GM12878 (cell line): Measurements from ENCODE around the gene CCL3. TPM values are rescaled to one million over a fixed set of nuclear protein-coding genes. Genes with fewer than 3 reads are reported as not detected.

Experiments
- ATAC-seq: fragments of 200-7000 bp; cut with Tn5 transposase; 3 replicates; pipeline ENCODE4 v1.9.1; 2020; ENCODE audit warnings: mild to moderate bottlenecking, moderate library complexity
- BruUV-seq: library from RNA; stranded (reverse); fragments of 400-500 nt; replicated peaks from 2 replicates; lab custom pipeline; 2021; lab: Mats Ljungman, UMichigan
- CTCF ChIA-PET: fragments of 300-600 bp; sonication (Branson Sonifier 250); formaldehyde crosslinking; extraction: SDS; loops from one replicate; lab custom pipeline; 2021; ENCODE audit warnings: inconsistent platforms; lab: Yijun Ruan, JAX
- POLR2A ChIA-PET: fragments of 350-600 bp; formaldehyde crosslinking; extraction: SDS; loops from one replicate; lab custom pipeline; 2021; ENCODE audit warnings: inconsistent platforms; lab: Charles Lee
- RAD21 ChIA-PET: fragments of 300-600 bp; sonication (Branson Sonifier 250); formaldehyde crosslinking; loops from one replicate; lab custom pipeline; 2023; ENCODE audit warnings: antibody characterized with exemption; ENCODE audit not compliant: unreplicated experiment; lab: Charles Lee
- SMC1A ChIA-PET: fragments of 300-600 bp; sonication (Branson Sonifier 250); formaldehyde crosslinking; loops from one replicate; lab custom pipeline; 2023; ENCODE audit not compliant: unreplicated experiment, uncharacterized antibody; lab: Charles Lee
- DNase-seq: peaks from one replicate; pipeline ENCODE4 v3.0.0-alpha.2; 2011; ENCODE audit warnings: low read depth, low spot score
- FAIRE-seq: peaks from 3 replicates; lab custom pipeline; 2011; peaks lifted over from hg19 to GRCh38; lab: Jason Lieb, UNC
- H2AFZ ChIP-seq: 2 replicates; pipeline ENCODE4 v1.6.0; 2011; ENCODE audit warnings: low read depth, low read length, control low read depth; ENCODE audit not compliant: control insufficient read depth
- H3K27ac ChIP-seq: 2 replicates; pipeline ENCODE4 v1.5.1; 2011; ENCODE audit warnings: control low read depth; ENCODE audit not compliant: control insufficient read depth, insufficient read depth
- H3K27me3 ChIP-seq, 2 experiments: replicated peaks in 1 of 2; 2 replicates each; pipeline versions ENCODE4 v1.6.0 to v1.6.1; 2011; ENCODE audit warnings: low read length in 1 of 2; ENCODE audit not compliant: control insufficient read depth in 2 of 2, insufficient read depth in 2 of 2
- H3K36me3 ChIP-seq, 2 experiments: 2 replicates each; pipeline ENCODE4 v1.5.1; 2011; ENCODE audit warnings: low read length in 1 of 2; ENCODE audit not compliant: control insufficient read depth in 2 of 2, insufficient read depth in 2 of 2
- H3K4me1 ChIP-seq: 2 replicates; pipeline ENCODE4 v1.6.1; 2011; ENCODE audit warnings: mild to moderate bottlenecking, low read length, moderate library complexity, mixed read lengths; ENCODE audit not compliant: control insufficient read depth, insufficient read depth
- H3K4me2 ChIP-seq: 2 replicates; pipeline ENCODE4 v1.6.0; 2011; ENCODE audit warnings: control low read depth; ENCODE audit not compliant: control insufficient read depth, insufficient read depth
- H3K4me3 ChIP-seq: fragments of 200-600 bp; sonication (generic); 2 replicates; pipeline ENCODE4 v1.5.1; 2016
- H3K79me2 ChIP-seq: 2 replicates; pipeline ENCODE4 v1.6.0; 2011; ENCODE audit warnings: low read length; ENCODE audit not compliant: control insufficient read depth, insufficient read depth
- H3K9ac ChIP-seq: 2 replicates; pipeline ENCODE4 v1.8.0; 2011; ENCODE audit warnings: low read length, control low read depth, mixed read lengths; ENCODE audit not compliant: control insufficient read depth, insufficient read depth
- H3K9me3 ChIP-seq: replicated peaks from 3 replicates; pipeline ENCODE4 v1.5.1; 2011; ENCODE audit warnings: mild to moderate bottlenecking, low read length; ENCODE audit not compliant: control insufficient read depth, insufficient read depth
- H4K20me1 ChIP-seq: 2 replicates; pipeline ENCODE4 v1.6.0; 2011; ENCODE audit not compliant: control insufficient read depth, insufficient read depth
- ATF2 ChIP-seq: IDR thresholded peaks from 2 replicates; pipeline ENCODE4 v1.6.1; 2012; ENCODE audit warnings: low read length, inconsistent platforms
- PRDM15 ChIP-seq: fragments of 450-650 bp; formaldehyde crosslinking; IDR thresholded peaks from 2 replicates; pipeline ENCODE4 v1.4.0; 2020; ENCODE audit warnings: mild to moderate bottlenecking, moderate library complexity
- RCOR1 ChIP-seq: conservative IDR thresholded peaks from 2 replicates; pipeline ENCODE4 v1.6.1; 2012; ENCODE audit warnings: low read depth, low read length, improper control_type of control experiment
- SKIL ChIP-seq: fragments of 450-650 bp; IDR thresholded peaks from 2 replicates; pipeline ENCODE4 v1.6.1; 2017; ENCODE audit warnings: mild to moderate bottlenecking, low read depth, inconsistent platforms; ENCODE audit not compliant: poor library complexity, severe bottlenecking
- ZBED1 ChIP-seq: IDR thresholded peaks from 2 replicates; pipeline ENCODE4 v1.6.1; 2016; ENCODE audit warnings: borderline replicate concordance
- ZBTB40 ChIP-seq: fragments of 450-650 bp; IDR thresholded peaks from 2 replicates; pipeline ENCODE4 v1.6.1; 2016; ENCODE audit warnings: mild to moderate bottlenecking, moderate library complexity, borderline replicate concordance
- ZNF622 ChIP-seq: fragments of 450-650 bp; IDR thresholded peaks from 2 replicates; pipeline ENCODE4 v1.6.1; 2017; ENCODE audit warnings: mild to moderate bottlenecking, inconsistent platforms
- ZSCAN29 ChIP-seq: fragments of 450-650 bp; IDR thresholded peaks from 2 replicates; pipeline ENCODE4 v1.6.1; 2017; ENCODE audit warnings: mild to moderate bottlenecking, moderate library complexity
- WGBS: methylation state at CpG from one replicate; pipeline ENCODE4 v1.1.6; 2016; ENCODE audit warnings: low lambda C conversion rate; ENCODE audit not compliant: insufficient replicate concordance, insufficient coverage; ENCODE audit errors: missing lambda C conversion rate; 5-methylcytosine and 5-hydroxymethylcytosine counted together
- in situ Hi-C: fragments of 300-500 bp; cut with MboI; formaldehyde crosslinking; loops from 9 replicates; pipeline ENCODE4 v1.14.3; 2018; ENCODE audit warnings: mixed read lengths
- intact Hi-C: fragments of 100-400 bp; cut with micrococcal nuclease; formaldehyde crosslinking; loops from one replicate; pipeline ENCODE4 v1.14.2; 2022; ENCODE audit not compliant: unreplicated experiment
- polyA plus RNA-seq, 11 experiments: library from polyadenylated mRNA; depleted of rRNA in 4 of 11; unstranded in 6 of 11; stranded (reverse) in 5 of 11; fragments of >200 nt; fragmentation: Nextera tagmentation in 4 of 11; fragmentation: Illumina TruSeq in 1 of 11; extraction: Ambion mirVana in 4 of 11; extraction: Trizol in 1 of 11; gene quantifications; 1 replicate in 1 of 11; 2 replicates in 10 of 11; pipeline versions ENCODE4 v1.2.1 to v1.2.3, GENCODE V29; 2011 to 2016; ENCODE audit warnings: inconsistent platforms in 2 of 11, missing spikeins in 2 of 11, low read depth in 1 of 11
- total RNA-seq, 4 experiments: library from RNA; depleted of rRNA in 3 of 4; stranded (reverse); fragments of >200 nt in 3 of 4; fragmentation: Illumina TruSeq in 1 of 4; extraction: Trizol in 1 of 4; gene quantifications; 2 replicates each; pipeline versions ENCODE4 v1.2.1 to v1.2.3, GENCODE V29; 2013 to 2021

The CCL3 gene
- total and polyA plus RNA-seq, 10 of the 15 experiments (the other 5 are each of a cell fraction or from before 2014, with no cell fraction given), result 96.5 to 1,488 (median 199) TPM

GRCh38 chr17:36104701-36105181 is 14.8 kb upstream of the CCL3 start:
- Histone ChIP-seq H4K20me1 (no peaks in the 10 kb centered on the region), H3K79me2 (no peaks in the 10 kb centered on the region), H3K4me3 (no peak overlapping the region), H3K9me3 (no peaks in the 10 kb centered on the region; the same call in 2 of the 3 replicates), H3K27me3 (no peaks in the 10 kb centered on the region), H3K27ac (no peak overlapping the region), H3K4me1 (peaks cover 19% of the 10 kb centered on the region), H3K4me2 (0 out of 2 replicates have a peak overlapping the region, but pooled peaks have one; percentile 33), H3K36me3 (no peaks in the 10 kb centered on the region), H3K9ac (no peak overlapping the region), H2AFZ (no peak overlapping the region; the same call in 1 of the 2 replicates)
- SMC1A ChIA-PET, result interaction anchor here (0.8 to 5.5 kb wide), 10 partner anchors 13 to 126 kb away, joined by 3 to 39 read pairs (median 5); no protein-coding TSS in a partner anchor
- intact Hi-C loops (no loop called here), in situ Hi-C loops (no loop called here)
- ATAC-seq (no peak), FAIRE-seq (no peak), DNase-seq (no peak)
- CTCF ChIA-PET, result interaction anchor here (1.0 to 3.1 kb wide), 5 partner anchors 14 to 135 kb away, joined by 5 to 25 read pairs (median 8); partner anchors contain the start of gene CCL3
- no TSS peak for BruUV-seq
- WGBS, result 60% methylated on average over 4 of the region's 4 CpGs
- POLR2A ChIA-PET, result interaction anchor here (1.0 kb wide), 1 partner anchor 14 kb away, joined by 3 read pairs; no protein-coding TSS in a partner anchor
- RAD21 ChIA-PET, result interaction anchor here (0.9 to 3.3 kb wide), 7 partner anchors 12 to 44 kb away, joined by 3 to 11 read pairs (median 6); partner anchors contain the start of gene CCL3
- TF ChIP-seq PRDM15 (CRISPR knock-in tag) (no peak), RCOR1 (no peak), ATF2 (no peak), ZSCAN29 (no peak), ZNF622 (no peak), ZBTB40 (no peak), ZBED1 (no peak), SKIL (no peak)
- TF ChIP-seq, all 136 proteins: peak for 0
